Measurements from ENCODE around the gene AADACL2.
"Not testable (repeated sequence)": the region's sequence is repeated elsewhere in the genome, so short reads cannot be mapped to it uniquely, and the experiment has no call there.

Gene AADACL2, protein sequence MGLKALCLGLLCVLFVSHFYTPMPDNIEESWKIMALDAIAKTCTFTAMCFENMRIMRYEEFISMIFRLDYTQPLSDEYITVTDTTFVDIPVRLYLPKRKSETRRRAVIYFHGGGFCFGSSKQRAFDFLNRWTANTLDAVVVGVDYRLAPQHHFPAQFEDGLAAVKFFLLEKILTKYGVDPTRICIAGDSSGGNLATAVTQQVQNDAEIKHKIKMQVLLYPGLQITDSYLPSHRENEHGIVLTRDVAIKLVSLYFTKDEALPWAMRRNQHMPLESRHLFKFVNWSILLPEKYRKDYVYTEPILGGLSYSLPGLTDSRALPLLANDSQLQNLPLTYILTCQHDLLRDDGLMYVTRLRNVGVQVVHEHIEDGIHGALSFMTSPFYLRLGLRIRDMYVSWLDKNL

DNA sequence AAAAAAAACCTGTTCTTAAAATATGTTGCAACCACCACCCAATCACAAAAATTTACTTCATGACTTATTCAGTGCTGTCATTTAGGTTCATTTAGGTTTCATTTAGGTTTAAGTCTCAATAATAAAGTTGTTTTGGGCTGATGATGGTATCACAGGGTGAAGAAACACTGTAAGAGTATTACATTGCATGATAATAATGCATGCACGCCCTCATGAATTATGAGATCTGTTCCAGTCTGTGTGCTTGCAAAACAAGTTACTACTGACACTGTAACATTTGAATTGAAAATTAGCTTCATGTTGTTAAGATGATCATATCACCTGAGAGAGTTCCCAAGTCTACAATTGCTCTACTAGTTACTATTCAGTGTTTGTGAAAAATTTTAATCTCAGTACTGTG is at the start of gene AADACL2:
Gene AADACL2, plus strand, starts transcription at position 315 of the 400 bp plus-strand sequence. CDS start 109 bp downstream, outside the sequence.
- no peak for DNase-seq (ENCODE audit: low read depth in 2 of 2)

DNA sequence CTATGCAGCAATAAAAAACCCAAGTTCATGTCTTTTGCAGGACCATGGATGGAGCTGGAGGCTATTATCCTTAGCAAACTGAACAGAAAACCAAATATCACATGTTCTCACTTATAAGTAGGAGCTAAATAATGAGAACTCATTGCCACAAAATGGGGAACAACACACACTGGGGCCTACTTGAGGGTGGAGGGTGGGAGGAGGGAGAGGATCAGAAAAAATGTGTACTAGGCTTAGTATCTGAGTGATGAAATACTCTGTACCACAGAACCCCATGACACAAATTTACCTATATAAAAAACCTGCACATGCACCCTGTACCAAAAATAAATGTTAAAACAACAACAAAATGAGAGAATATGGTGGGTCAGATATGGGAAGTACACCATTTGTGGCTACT is 49.6 kb upstream of the AADACL2 start:
- no peak for DNase-seq (ENCODE audit: low read depth in 2 of 2)

DNA sequence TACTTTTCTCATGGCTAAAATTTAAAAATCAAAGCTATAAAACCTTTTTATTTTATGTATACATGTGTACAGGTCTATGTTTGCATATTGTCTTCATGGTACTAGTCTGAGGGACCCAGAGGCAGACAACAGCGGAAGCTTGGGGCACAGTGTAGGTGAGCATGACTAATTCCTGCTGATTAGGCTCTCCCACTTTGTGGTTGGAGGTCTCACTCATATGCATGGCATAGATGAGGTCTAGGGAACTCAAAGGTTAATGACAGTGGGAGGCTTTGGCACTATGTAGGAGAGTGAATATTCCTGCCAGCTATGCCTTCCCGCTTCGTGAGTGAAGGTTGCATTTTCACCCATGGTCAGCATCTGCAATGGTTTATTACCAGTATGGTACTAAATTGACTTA is 47.5 kb upstream of the AADACL2 start:
- DNase-seq (ENCODE audit: low read depth in 2 of 2): no peak

- no peak for DNase-seq (ENCODE audit: low read depth in 2 of 2)
Observed at GRCh38 chr3:151687076-151687475, 46.7 kb upstream of the AADACL2 start.

DNA sequence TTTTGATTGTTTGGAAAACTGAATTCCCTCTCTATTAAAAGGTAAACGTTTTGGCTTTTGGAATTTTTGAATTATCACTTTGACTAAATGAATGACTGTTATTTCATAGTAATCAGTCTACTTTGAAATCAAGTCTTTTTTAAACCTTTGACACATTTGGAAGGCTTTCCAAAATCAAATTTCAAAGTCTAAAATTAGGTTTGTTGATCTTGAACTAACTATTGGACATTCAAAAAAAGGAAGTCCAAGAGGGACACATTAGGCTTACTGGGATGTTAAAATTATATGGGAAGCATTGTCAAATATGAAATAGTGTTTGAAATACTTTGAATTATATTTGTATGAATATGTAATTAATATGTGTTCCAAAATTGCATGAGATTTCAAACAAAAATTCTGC is 45.2 kb upstream of the AADACL2 start:
- DNase-seq (ENCODE audit: low read depth in 2 of 2): no peak

DNA sequence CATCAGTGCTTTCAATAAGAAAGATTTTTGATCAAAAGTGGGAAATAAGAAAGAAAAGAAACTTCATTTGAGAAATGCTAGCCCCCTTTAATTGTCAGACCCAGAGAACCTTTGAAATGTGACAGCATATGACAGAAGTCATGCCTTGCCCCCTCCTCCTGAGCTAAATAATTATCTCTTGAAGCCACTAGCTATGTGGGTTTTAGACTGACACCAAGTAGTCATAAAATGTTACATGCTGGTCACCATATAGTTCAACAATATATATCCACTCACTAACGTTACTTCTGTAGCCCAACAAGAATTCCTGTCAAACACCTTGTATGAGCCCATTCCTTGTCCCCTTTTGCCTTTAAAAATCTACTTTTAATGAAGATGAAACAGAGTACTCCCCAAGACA is 43.1 kb upstream of the AADACL2 start:
- DNase-seq (ENCODE audit: low read depth in 2 of 2): no peak

DNA sequence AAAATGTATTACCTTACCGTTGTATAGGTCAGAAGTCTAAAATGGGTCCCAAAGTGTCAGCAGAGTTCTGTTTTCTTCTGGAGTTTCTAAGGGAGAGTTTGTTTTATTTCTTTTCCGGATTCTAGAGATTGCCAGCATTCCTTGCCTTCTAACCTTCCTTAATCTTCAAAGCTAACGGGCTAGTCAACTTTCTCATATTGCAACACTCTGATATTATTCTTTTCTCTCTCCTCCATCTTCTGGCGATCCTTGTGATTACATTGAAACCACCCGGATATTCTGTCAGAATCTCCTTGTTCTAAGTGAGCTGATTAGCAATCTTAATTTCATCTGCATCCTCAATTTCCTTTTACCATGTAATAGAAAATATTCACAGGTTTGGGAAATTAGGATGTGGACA is 36.2 kb upstream of the AADACL2 start:
- DNase-seq (ENCODE audit: low read depth in 2 of 2): no peak

DNA sequence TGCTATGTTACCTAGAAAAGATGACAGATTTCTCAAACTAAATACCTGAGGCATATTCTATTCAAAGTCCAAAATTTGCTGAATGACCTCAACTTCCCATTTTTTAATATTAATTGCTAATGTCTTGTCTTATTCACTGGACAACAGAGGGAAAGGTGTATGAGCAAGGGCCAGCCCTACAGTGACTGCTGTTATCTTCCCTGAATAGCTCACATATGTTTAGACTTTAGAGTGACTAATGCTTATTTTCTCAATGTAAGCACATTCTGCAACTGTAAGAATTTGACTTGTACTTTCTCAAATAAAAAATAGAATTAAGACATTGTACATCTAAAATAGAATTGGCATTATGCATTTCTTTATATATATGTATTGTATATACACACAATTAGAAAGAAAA is 26.5 kb upstream of the AADACL2 start:
- DNase-seq (ENCODE audit: low read depth in 2 of 2): no peak

GRCh38 chr3:151708868-151709267 is 24.9 kb upstream of the AADACL2 start:
- DNase-seq (ENCODE audit: low read depth in 2 of 2): no peak

DNA sequence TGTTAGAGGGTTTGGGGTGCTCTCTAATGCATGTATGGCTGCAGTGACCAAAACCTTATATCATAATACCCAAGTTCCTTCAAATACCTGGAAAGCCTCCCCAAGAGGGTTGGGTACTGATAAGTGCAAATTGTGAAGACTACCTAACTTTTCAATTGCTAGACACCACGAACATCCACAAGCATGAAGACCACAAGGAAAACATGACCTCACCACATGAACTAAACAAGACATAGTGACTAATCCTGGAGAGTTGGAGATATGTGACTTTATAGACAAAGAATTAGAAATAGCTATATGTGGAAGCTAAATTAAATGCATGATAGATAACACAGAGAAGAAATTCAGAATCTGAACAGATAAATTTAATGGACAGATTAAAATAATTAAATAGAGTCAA is 23.9 kb upstream of the AADACL2 start:
- DNase-seq (ENCODE audit: low read depth in 2 of 2): no peak

- DNase-seq (ENCODE audit: low read depth in 2 of 2): no peak
Observed at GRCh38 chr3:151721294-151721693, 12.4 kb upstream of the AADACL2 start.

DNA sequence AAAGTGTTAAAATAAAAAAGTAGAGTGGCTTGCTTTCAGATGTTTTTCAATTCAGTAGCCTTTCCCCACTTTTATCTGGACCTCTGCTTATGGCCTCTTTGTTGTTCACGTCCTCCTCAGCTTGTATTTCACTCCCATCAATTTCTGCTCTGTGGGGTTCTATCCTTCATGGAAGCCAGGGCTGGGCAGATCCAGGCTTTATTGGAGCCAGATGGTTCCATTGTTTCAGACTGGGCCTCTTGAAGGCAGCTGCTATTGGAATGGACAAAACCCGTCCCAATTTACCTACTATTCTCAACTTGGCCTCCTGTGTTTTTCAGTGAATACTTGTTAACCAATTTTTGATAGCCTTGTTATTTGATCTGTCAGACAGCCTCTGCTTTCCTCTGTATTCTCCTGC is 10.9 kb upstream of the AADACL2 start:
- no peak for DNase-seq (ENCODE audit: low read depth in 2 of 2)

- no peak for DNase-seq (ENCODE audit: low read depth in 2 of 2)
Observed at GRCh38 chr3:151724576-151725562, 8.9 kb upstream of the AADACL2 start.

GRCh38 chr3:151726016-151726415 is 7.7 kb upstream of the AADACL2 start:
- DNase-seq (ENCODE audit: low read depth in 2 of 2): no peak

DNA sequence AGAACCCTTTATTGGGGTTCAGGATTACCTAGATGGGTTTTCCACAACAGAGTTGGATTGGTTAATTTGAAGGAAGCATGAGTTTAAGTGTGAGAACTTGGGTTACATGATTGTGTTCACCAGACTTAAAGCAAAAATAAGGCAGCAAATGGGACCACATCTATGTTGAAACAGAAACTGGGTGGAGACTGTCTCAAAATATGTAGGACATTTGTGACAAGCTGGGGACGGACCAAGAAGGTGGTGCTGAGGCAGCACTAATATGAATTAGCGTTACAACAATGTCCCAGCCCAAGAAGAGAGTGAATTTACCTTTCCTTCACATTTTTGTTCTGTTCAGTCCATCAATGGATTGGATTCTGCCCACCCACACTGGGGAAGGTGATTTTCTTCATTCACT is 866 bp upstream of the AADACL2 start:
- no peak for DNase-seq (ENCODE audit: low read depth in 2 of 2)

- no peak for DNase-seq (ENCODE audit: low read depth in 2 of 2)
Observed at GRCh38 chr3:151740581-151740980, 6.9 kb downstream of the AADACL2 start.

GRCh38 chr3:151743855-151744254 is 10.1 kb downstream of the AADACL2 start:
- DNase-seq (ENCODE audit: low read depth in 2 of 2): no peak

DNA sequence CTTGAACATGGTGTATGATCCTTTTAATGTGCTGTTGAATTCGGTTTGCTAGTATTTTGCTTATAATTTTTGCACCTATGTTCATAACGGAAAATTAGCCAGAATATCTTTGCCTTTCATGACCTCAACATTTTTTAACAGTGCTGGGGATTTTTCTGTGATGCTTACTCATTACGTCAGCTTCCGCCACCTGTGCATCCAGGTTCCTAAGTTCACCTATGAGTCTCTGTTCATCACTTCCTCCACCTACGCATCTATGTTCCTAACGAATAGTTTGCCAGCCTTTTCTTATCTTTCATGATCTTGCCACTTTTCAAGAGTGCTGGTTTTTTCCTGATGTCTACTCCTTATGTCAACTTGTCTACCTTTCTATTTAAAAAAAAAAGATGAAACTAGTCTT is 16.5 kb downstream of the AADACL2 start:
- no peak for DNase-seq (ENCODE audit: low read depth in 2 of 2)

GRCh38 chr3:151750678-151751077 is 17.0 kb downstream of the AADACL2 start:
- no peak for DNase-seq (ENCODE audit: low read depth in 2 of 2)

DNA sequence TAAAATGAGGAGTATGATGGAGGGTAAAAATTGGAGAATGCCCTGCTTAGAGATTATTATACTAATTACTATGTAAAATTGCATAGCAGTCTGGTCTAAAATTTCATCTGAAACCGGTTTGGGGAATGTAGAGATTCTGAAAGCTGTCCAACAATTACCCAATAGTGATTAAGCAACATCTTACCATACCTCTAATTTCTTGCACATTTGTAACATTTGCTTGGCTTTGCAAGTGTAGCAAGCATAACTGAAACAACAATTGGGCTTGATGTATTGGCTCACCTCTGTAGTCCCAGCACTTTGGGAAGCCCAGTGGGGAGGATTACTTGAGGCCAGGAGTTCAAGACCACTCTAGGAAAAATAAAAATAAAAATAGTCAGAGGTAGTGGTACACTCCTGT is 17.4 kb downstream of the AADACL2 start:
- DNase-seq (ENCODE audit: low read depth in 2 of 2): no peak

GRCh38 chr3:151753846-151754245 is 20.1 kb downstream of the AADACL2 start:
- no peak for DNase-seq (ENCODE audit: low read depth in 2 of 2)

GRCh38 chr3:151761581-151761980 is 27.9 kb downstream of the AADACL2 start:
- no peak for DNase-seq (ENCODE audit: low read depth in 2 of 2)

GRCh38 chr3:151764699-151765098 is 31.0 kb downstream of the AADACL2 start:
- not testable (repeated sequence) for DNase-seq (ENCODE audit: low read depth in 2 of 2)

Measured in stimulated activated CD4-positive, alpha-beta T cell treated with anti-CD3 and anti-CD28 coated beads, Interleukin-12 subunit alpha, Interleukin-12 subunit beta, amount 100 ng/mL, for 24 hours (primary cell).